ENCODE measurements around the gene UNC5CL. TPM values are rescaled to one million over a fixed set of nuclear protein-coding genes. Genes with fewer than 3 reads are reported as not detected.
"Not testable (repeated sequence)": the region's sequence is repeated elsewhere in the genome, so short reads cannot be mapped to it uniquely, and the experiment has no call there.

UNC5CL gene
- total and polyA plus RNA-seq, 4 donors = 1.6 to 4.0 (median 2.1) TPM

GRCh38 chr6:41017663-41018062 is 21.4 kb downstream of the UNC5CL start:
- Histone ChIP-seq H3K9ac (ENCODE audit: insufficient read depth in 1 of 2, low read length in 2 of 2) (no peak overlapping the region), H3K36me3 (ENCODE audit: control insufficient read depth in 4 of 4, insufficient read depth in 4 of 4, low read length in 4 of 4) (no peaks in the 10 kb centered on the region), H3K27ac (ENCODE audit: low read depth in 1 of 2, low read length in 1 of 2) (no peak overlapping the region), H3K4me3 (no peak overlapping the region), H3K4me1 (ENCODE audit: control insufficient read depth in 5 of 5, insufficient read depth in 5 of 5, low read length in 5 of 5) (no peaks in the 10 kb centered on the region), H3K9me3 (ENCODE audit: control insufficient read depth in 4 of 4, insufficient read depth in 3 of 4, low read length in 3 of 4) (peaks cover 0 to 4% (median 0%) of the 10 kb centered on the region in 4 donors), H3K27me3 (ENCODE audit: control insufficient read depth in 3 of 3, insufficient read depth in 3 of 3, low read length in 2 of 3) (no peaks in the 10 kb centered on the region)
- 91 to 100% methylated on average over 1 of the region's 1 CpG for WGBS, 2 donors
- ATAC-seq (ENCODE audit: insufficient read depth, low FRiP score) (no peak), DNase-seq (no peak)
- TF ChIP-seq, protein P1, sequence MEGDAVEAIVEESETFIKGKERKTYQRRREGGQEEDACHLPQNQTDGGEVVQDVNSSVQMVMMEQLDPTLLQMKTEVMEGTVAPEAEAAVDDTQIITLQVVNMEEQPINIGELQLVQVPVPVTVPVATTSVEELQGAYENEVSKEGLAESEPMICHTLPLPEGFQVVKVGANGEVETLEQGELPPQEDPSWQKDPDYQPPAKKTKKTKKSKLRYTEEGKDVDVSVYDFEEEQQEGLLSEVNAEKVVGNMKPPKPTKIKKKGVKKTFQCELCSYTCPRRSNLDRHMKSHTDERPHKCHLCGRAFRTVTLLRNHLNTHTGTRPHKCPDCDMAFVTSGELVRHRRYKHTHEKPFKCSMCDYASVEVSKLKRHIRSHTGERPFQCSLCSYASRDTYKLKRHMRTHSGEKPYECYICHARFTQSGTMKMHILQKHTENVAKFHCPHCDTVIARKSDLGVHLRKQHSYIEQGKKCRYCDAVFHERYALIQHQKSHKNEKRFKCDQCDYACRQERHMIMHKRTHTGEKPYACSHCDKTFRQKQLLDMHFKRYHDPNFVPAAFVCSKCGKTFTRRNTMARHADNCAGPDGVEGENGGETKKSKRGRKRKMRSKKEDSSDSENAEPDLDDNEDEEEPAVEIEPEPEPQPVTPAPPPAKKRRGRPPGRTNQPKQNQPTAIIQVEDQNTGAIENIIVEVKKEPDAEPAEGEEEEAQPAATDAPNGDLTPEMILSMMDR (IDR thresholded peaks at IDR 0.05; ENCODE audit: control extremely low read depth, extremely low read depth) = no peak

- not testable (repeated sequence) for H3K4me1 ChIP-seq (ENCODE audit: control insufficient read depth in 5 of 5, insufficient read depth in 5 of 5, low read length in 5 of 5); DNase-seq; H3K9me3 ChIP-seq (ENCODE audit: control insufficient read depth in 4 of 4, insufficient read depth in 3 of 4, low read length in 3 of 4); H3K27ac ChIP-seq (ENCODE audit: low read depth in 1 of 2, low read length in 1 of 2); H3K27me3 ChIP-seq (ENCODE audit: control insufficient read depth in 3 of 3, insufficient read depth in 3 of 3, low read length in 2 of 3); H3K9ac ChIP-seq (ENCODE audit: insufficient read depth in 1 of 2, low read length in 2 of 2); ATAC-seq (ENCODE audit: insufficient read depth, low FRiP score); H3K4me3 ChIP-seq; H3K36me3 ChIP-seq (ENCODE audit: control insufficient read depth in 4 of 4, insufficient read depth in 4 of 4, low read length in 4 of 4)
- WGBS, 2 donors = 97 to 99% methylated on average over 4 to 5 of the region's 5 CpGs
Measured at GRCh38 chr6:41015860-41016259, 23.2 kb downstream of the UNC5CL start.

DNA sequence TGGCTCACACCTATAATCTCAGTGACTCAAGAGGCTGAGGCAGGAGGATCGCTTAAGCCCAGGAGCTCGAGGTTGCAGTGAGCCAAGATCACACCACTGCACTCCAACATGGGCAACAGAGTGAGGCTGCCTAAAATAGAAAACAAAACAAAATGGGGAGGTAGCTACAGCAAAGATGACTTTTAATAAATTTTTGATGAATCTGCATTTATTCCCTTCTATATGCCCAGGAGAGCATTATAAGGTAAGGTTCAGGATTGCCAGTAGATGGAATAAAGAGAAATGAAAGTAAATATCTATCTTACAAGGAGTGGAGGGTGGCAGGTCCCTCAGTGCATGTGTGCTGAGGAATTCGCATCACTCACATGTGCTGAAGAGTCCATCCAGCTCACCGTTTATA is 24.2 kb downstream of the UNC5CL start:
- DNase-seq (no peak), ATAC-seq (ENCODE audit: insufficient read depth, low FRiP score) (no peak)
- Histone ChIP-seq H3K27ac (ENCODE audit: low read depth in 1 of 2, low read length in 1 of 2) (no peak overlapping the region), H3K9me3 (ENCODE audit: control insufficient read depth in 4 of 4, insufficient read depth in 3 of 4, low read length in 3 of 4) (peaks cover 0 to 3% (median 0%) of the 10 kb centered on the region in 4 donors), H3K4me1 (ENCODE audit: control insufficient read depth in 5 of 5, insufficient read depth in 5 of 5, low read length in 5 of 5) (no peaks in the 10 kb centered on the region), H3K36me3 (ENCODE audit: control insufficient read depth in 4 of 4, insufficient read depth in 4 of 4, low read length in 4 of 4) (no peaks in the 10 kb centered on the region), H3K4me3 (no peak overlapping the region), H3K27me3 (ENCODE audit: control insufficient read depth in 3 of 3, insufficient read depth in 3 of 3, low read length in 2 of 3) (no peaks in the 10 kb centered on the region), H3K9ac (ENCODE audit: insufficient read depth in 1 of 2, low read length in 2 of 2) (no peak overlapping the region)
- 91 to 93% methylated on average over 4 of the region's 4 CpGs for WGBS, 2 donors
- TF ChIP-seq, protein P1 (IDR thresholded peaks at IDR 0.05; ENCODE audit: control extremely low read depth, extremely low read depth) = no peak

GRCh38 chr6:41013466-41014153 is 25.4 kb downstream of the UNC5CL start:
- no peak overlapping the region for H3K4me3 ChIP-seq

More at GRCh38 chr6:41013466-41014153, 25.4 kb downstream of the UNC5CL start:
- no peaks in the 10 kb centered on the region for H3K27me3 ChIP-seq (ENCODE audit: control insufficient read depth in 3 of 3, insufficient read depth in 3 of 3, low read length in 2 of 3)
- H3K9ac ChIP-seq (ENCODE audit: insufficient read depth in 1 of 2, low read length in 2 of 2) = no peak overlapping the region
- no peak overlapping the region for H3K27ac ChIP-seq (ENCODE audit: low read depth in 1 of 2, low read length in 1 of 2)
- 84 to 88% methylated on average over 5 of the region's 5 CpGs for WGBS, 2 donors
- H3K9me3 ChIP-seq (ENCODE audit: control insufficient read depth in 4 of 4, insufficient read depth in 3 of 4, low read length in 3 of 4) = peaks cover 0 to 2% (median 0%) of the 10 kb centered on the region in 4 donors
- TF ChIP-seq, protein P1 (IDR thresholded peaks at IDR 0.05; ENCODE audit: control extremely low read depth, extremely low read depth) = no peak
- no peaks in the 10 kb centered on the region for H3K36me3 ChIP-seq (ENCODE audit: control insufficient read depth in 4 of 4, insufficient read depth in 4 of 4, low read length in 4 of 4)
- H3K4me1 ChIP-seq (ENCODE audit: control insufficient read depth in 5 of 5, insufficient read depth in 5 of 5, low read length in 5 of 5) = no peaks in the 10 kb centered on the region
- no peak for ATAC-seq (ENCODE audit: insufficient read depth, low FRiP score)
- DNase-seq = no peak
